Mesothelial cell of epicardium (in vitro differentiated cells): ENCODE data around the gene LTB4R. TPM values are rescaled to one million over a fixed set of nuclear protein-coding genes. Genes with fewer than 3 reads are reported as not detected.

Experiments used
- DNase-seq, 2 experiments: peaks; one replicate each; pipeline ENCODE4 v3.0.0; 2021; ENCODE audit warnings: low spot score in 2 of 2; ENCODE audit not compliant: unreplicated experiment in 2 of 2
- H3K27ac Mint-ChIP-seq: 2 replicates; pipeline ENCODE4 v1.8.0; 2021; ENCODE audit warnings: mixed read lengths
- H3K27me3 Mint-ChIP-seq: 2 replicates; pipeline ENCODE4 v1.8.0; 2021; ENCODE audit warnings: low read depth, mixed read lengths
- H3K36me3 Mint-ChIP-seq: 2 replicates; pipeline ENCODE4 v1.8.0; 2021; ENCODE audit warnings: mixed read lengths
- H3K4me1 Mint-ChIP-seq: 2 replicates; pipeline ENCODE4 v1.8.0; 2021; ENCODE audit warnings: mixed read lengths
- H3K4me3 Mint-ChIP-seq: 2 replicates; pipeline ENCODE4 v1.8.0; 2021; ENCODE audit warnings: mild to moderate bottlenecking, moderate library complexity, mixed read lengths
- H3K9me3 Mint-ChIP-seq: 2 replicates; pipeline ENCODE4 v1.8.0; 2021; ENCODE audit warnings: mixed read lengths
- CTCF ChIP-seq: fragments of 200-600 bp; sonication (generic); IDR thresholded peaks from one replicate; pipeline ENCODE4 v1.5.0; 2021; ENCODE audit warnings: antibody characterized with exemption; ENCODE audit not compliant: unreplicated experiment
- total RNA-seq: library from RNA; stranded (reverse); gene quantifications from 3 replicates; pipeline ENCODE4 v1.2.1, GENCODE V29; 2021

The LTB4R gene
- total RNA-seq, 1 donor from 2014 or later, result 11.8 TPM

- no peaks in the 10 kb centered on the region for H3K27me3 Mint-ChIP-seq
- H3K4me1 Mint-ChIP-seq, result peaks cover 2% of the 10 kb centered on the region
- H3K36me3 Mint-ChIP-seq, result peaks cover 23% of the 10 kb centered on the region
- no peak for TF ChIP-seq CTCF
- H3K9me3 Mint-ChIP-seq, result no peaks in the 10 kb centered on the region
- no peak overlapping the region for H3K27ac Mint-ChIP-seq
- no peak overlapping the region for H3K4me3 Mint-ChIP-seq
- DNase-seq, result no peak
Observed at GRCh38 chr14:24308342-24309124, 2.8 kb upstream of the LTB4R start.

GRCh38 chr14:24309538-24310264 is 1.6 kb upstream of the LTB4R start, which contains the start of gene LTB4R2:
Gene LTB4R2 (plus strand): TSS chr14:24310140. CDS start chr14:24310665, 525 bp downstream.
- no peaks in the 10 kb centered on the region for H3K9me3 Mint-ChIP-seq
- no peak within 1 kb of the TSS for H3K27ac Mint-ChIP-seq
- no peak for DNase-seq
- no peak within 1 kb of the TSS for H3K4me3 Mint-ChIP-seq
- H3K27me3 Mint-ChIP-seq, result no peaks in the 10 kb centered on the region
- no peak for TF ChIP-seq CTCF
- peaks cover 17% of the 10 kb centered on the region for H3K36me3 Mint-ChIP-seq
- H3K4me1 Mint-ChIP-seq, result peaks cover 2% of the 10 kb centered on the region

GRCh38 chr14:24310265-24310645 is 1.0 kb upstream of the LTB4R start:
- Mint-ChIP-seq H3K27me3 (no peaks in the 10 kb centered on the region), H3K36me3 (peaks cover 11% of the 10 kb centered on the region), H3K4me3 (no peak overlapping the region), H3K4me1 (peaks cover 2% of the 10 kb centered on the region), H3K27ac (no peak overlapping the region), H3K9me3 (no peaks in the 10 kb centered on the region)
- TF ChIP-seq CTCF, result no peak
- DNase-seq, result no peak

GRCh38 chr14:24311837-24312615 is 724 bp downstream of the LTB4R start:
- H3K9me3 Mint-ChIP-seq, result no peaks in the 10 kb centered on the region
- H3K36me3 Mint-ChIP-seq, result peaks cover 2% of the 10 kb centered on the region
- no peak for DNase-seq
- peaks cover 2% of the 10 kb centered on the region for H3K4me1 Mint-ChIP-seq
- no peaks in the 10 kb centered on the region for H3K27me3 Mint-ChIP-seq
- H3K27ac Mint-ChIP-seq, result no peak overlapping the region
- no peak for TF ChIP-seq CTCF
- H3K4me3 Mint-ChIP-seq, result no peak overlapping the region

GRCh38 chr14:24312736-24313507 is 1.6 kb downstream of the LTB4R start:
- no peak for TF ChIP-seq CTCF
- no peak for DNase-seq
- H3K36me3 Mint-ChIP-seq, result peaks cover 2% of the 10 kb centered on the region
- no peak overlapping the region for H3K27ac Mint-ChIP-seq
- no peaks in the 10 kb centered on the region for H3K9me3 Mint-ChIP-seq
- peaks cover 2% of the 10 kb centered on the region for H3K4me1 Mint-ChIP-seq
- H3K4me3 Mint-ChIP-seq, result no peak overlapping the region
- peaks cover 8% of the 10 kb centered on the region for H3K27me3 Mint-ChIP-seq
